Activated naive CD4-positive, alpha-beta T cell treated with anti-CD3 and anti-CD28 coated beads, Interleukin-2, amount 50 U/mL, for 72 hours (primary cell): Measurements from ENCODE around the gene PDYN. TPM values are rescaled to one million over a fixed set of nuclear protein-coding genes. Genes with fewer than 3 reads are reported as not detected.

Experiments used
- ATAC-seq, 2 donors: fragments of 150-1000 bp; cut with Tn5 transposase; 2 replicates each; pipeline ENCODE4 v1.10.0; 2021; ENCODE audit warnings: mild to moderate bottlenecking in 2 of 2, moderate library complexity in 2 of 2
- DNase-seq, 2 donors: peaks; one replicate each; pipeline ENCODE4 v3.0.0; 2021 to 2022; ENCODE audit warnings: low spot score in 2 of 2
- H3K27ac Mint-ChIP-seq, 2 donors: one replicate each; pipeline ENCODE4 v1.8.0; 2022; ENCODE audit warnings: mild to moderate bottlenecking in 2 of 2, mixed read lengths in 2 of 2
- H3K36me3 Mint-ChIP-seq, 2 donors: one replicate each; pipeline ENCODE4 v1.8.0; 2022; ENCODE audit warnings: mixed read lengths in 2 of 2
- H3K9me3 Mint-ChIP-seq, 2 donors: one replicate each; pipeline ENCODE4 v1.8.0; 2022; ENCODE audit warnings: mixed read lengths in 2 of 2
- total RNA-seq, 2 donors: library from RNA; stranded (reverse); gene quantifications; one replicate each; pipeline ENCODE4 v1.2.3, GENCODE V29; 2022

The PDYN gene
- total RNA-seq, 2 donors from 2014 or later, result not detected

DNA sequence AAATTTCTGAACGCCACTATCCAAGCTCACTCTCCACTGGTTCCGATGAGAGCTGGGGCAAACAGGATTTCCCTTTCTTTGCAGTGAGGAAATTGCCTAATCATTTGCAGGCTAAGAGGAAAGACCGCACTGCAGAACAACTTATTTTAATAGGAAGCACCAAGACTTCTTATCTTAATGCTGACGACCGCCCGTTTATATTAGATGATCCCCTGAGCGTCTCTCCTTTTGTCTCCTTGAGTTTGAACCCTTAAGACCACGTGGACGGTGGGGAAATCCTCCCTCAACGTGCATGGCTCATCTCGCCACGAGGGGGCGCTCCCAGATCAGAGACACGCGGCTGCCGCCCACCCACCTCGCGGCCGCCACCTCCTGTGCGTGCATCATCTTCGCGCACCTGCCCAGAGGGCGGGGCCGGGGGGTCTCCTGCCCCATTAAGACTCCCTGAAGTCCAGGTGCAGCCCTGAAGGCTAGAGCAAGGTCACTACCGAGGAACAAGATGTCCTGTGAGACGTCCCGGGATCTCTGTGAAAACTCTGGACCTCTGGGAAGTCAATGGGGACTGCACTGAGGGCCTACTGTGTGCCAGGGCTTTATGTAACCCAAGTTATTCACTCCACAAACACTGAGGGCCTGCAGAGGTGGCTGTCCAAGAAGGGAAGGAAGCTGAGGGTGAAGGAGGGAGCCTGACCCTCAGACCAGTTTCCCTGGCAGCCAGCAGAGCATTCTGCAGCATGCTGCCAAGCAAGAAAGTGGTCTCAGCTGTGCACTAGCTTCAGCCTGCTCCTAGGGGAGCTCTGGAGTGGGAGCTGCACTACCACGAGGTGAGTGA lies 28.1 kb downstream of the PDYN start:
- ATAC-seq, result peak; percentile 89 to 92
- Mint-ChIP-seq H3K27ac (peak overlapping the region in 1 of 2 donors; percentile 29), H3K9me3 (no peaks in the 10 kb centered on the region), H3K36me3 (no peaks in the 10 kb centered on the region)
- peak; percentile 74 to 88 for DNase-seq

DNA sequence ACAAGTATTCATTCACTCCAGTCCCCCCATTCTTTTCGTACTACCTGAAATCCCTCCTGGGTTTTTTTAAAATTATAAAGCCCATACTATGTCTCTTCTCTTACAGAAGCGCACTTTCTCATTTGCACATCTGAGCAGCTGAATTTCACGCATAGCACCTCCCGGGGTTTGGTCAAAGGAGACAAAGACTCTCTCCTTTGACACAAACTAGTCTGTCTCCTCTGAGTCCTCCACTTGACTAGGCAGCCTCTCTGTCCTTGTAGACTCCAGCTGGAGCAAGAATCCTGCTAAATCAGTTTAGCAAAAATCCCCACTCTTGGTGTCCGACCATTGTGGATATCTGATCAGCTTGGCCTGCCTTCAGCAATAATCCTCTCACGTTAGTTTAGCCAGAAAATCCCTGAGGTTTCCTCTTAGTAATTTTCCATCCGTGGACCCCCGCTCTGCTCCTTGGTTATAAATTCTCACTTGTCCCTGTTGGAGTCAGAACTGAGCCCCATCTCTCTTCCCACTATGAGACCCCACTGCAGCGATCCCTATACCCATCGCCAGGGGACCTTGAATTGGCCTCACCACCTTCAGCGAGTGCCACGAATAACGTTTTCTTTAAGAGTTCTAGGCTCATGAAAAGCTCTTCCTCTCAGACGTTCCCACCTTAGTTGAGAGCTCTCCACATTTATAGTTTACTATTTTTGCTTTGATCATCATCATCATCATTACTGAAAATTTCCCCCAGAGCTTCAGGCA lies 29.0 kb downstream of the PDYN start:
- no peak for DNase-seq

DNA sequence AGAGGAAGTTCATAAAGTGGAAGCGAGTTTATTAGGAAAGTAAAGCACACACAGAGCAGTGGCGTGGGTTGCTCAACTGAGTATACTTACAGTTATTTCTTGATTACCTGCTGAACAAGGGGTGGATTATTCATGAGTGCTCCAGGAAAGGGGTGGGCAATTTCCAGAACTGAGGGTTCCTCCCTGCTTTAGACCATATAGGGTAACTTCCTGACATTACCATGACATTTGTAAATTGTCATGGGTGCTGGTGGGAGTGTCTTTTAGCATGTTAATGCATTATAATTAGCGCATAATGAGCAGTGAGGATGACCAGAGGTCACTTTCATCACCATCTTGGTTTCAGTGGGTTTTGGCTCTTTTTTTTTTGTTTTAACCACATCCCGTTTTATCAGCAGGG lies 29.8 kb downstream of the PDYN start:
- DNase-seq, result no peak
- H3K36me3 Mint-ChIP-seq, result no peaks in the 10 kb centered on the region
- ATAC-seq, result peak in 1 of 2 donors; percentile 8
- no peaks in the 10 kb centered on the region for H3K9me3 Mint-ChIP-seq
- no peak overlapping the region for H3K27ac Mint-ChIP-seq

More for the DNA sequence above, 29.0 kb downstream of the PDYN start:
- H3K36me3 Mint-ChIP-seq, result no peaks in the 10 kb centered on the region
- H3K27ac Mint-ChIP-seq, result peak overlapping the region in 1 of 2 donors; percentile 29
- H3K9me3 Mint-ChIP-seq, result no peaks in the 10 kb centered on the region
- peak in 1 of 2 donors; percentile 46 for ATAC-seq

DNA sequence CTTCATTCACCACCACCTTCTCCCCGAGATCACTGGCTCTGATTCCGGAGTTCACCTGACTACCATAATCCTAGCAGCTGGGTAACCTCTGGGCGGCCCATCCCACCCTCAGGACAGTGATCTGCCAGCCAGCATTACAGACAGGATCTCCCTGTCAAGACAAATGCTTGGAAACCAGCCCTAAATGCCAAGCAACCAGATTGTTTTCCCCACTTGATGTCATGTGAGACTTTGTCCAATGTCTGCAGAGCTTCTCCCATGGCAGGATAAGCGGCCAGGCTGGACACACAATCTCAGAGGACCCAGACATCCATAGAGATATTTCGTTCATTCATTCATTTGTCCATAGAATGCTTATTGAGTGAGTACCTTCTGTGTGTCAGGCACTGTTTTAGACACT lies 32.5 kb downstream of the PDYN start:
- no peak overlapping the region for H3K27ac Mint-ChIP-seq
- ATAC-seq, result no peak
- no peak for DNase-seq
- no peaks in the 10 kb centered on the region for H3K9me3 Mint-ChIP-seq
- no peaks in the 10 kb centered on the region for H3K36me3 Mint-ChIP-seq

DNA sequence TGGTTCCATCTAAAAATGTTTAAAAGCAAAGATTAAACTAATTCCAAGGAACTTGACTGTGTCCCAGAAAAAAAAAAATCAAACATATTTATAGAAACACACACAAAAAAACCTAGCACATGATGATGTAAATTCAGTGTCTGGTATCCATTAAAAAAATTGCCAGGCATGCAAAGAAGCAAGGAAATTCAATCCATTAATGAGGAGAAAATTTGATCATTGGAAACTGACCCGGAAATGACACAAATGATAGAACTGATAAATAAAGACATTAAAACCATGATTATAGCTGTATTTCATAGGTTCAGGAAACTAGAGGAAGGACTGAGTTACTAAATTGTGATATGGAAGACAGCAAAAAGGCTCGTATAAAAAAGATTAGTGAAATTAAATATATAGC lies 34.7 kb downstream of the PDYN start:
- Mint-ChIP-seq H3K9me3 (no peaks in the 10 kb centered on the region), H3K36me3 (no peaks in the 10 kb centered on the region), H3K27ac (no peak overlapping the region)
- DNase-seq (no peak), ATAC-seq (no peak)

DNA sequence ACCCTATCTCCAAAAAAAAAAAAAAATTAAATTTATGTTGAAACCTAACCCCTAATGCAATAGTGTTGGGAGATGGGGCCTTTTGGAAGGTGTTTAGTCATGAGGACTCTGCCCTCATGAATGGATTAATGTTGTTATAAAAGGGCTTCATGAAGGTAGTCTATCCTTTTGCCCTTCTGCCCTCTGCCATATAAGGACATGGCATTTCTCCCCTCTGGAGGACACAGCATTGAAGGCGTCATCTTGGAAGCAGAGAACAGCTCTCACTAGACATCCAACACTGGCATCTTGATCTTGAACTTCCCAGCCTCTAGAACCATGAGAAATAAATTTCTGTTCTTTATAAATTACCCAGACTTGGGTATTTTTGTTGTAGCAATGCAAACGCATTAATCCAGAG lies 35.4 kb downstream of the PDYN start:
- Mint-ChIP-seq H3K9me3 (no peaks in the 10 kb centered on the region), H3K36me3 (no peaks in the 10 kb centered on the region), H3K27ac (no peak overlapping the region)
- ATAC-seq (no peak), DNase-seq (no peak)

DNA sequence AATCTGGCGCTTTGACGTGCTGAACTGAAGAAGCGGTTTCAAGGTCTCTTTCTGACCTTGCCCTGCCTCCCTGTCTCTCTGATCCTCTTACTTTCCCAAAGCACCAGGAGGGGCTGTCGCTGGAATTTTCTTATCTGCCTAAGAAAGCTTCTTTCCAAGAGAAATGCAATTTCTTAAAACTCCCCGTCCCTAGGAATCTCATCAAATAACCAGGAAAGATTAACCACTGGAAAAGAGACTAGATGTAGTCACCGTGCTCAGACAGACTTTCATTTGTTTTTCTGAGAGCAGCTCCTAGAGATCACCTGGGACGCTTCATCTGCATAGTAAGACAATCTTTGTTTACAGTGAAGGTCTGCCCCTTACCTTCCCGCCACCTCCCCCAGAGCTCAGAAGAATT lies 38.6 kb downstream of the PDYN start:
- ATAC-seq (no peak), DNase-seq (no peak)
- no peaks in the 10 kb centered on the region for H3K36me3 Mint-ChIP-seq
- no peak overlapping the region for H3K27ac Mint-ChIP-seq
- no peaks in the 10 kb centered on the region for H3K9me3 Mint-ChIP-seq

DNA sequence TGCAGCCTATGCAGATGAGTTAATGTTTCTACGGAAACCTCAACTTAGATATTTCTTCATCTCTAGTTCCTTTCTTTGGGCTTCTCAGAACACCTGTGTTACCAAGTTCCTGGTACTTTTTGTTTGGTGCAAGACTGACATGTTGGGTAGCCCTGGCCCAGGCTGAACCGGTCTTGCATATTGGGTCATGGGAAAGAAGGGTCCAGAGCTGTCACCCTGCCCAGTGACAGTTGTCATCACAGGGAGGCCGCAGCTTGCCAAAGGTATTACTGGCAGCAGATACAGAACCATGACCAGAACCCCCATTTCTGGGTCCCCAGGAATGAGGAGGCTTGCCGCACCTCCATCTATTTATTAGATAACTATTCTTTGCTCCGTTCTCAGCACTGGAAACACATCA lies 40.2 kb downstream of the PDYN start:
- Mint-ChIP-seq H3K27ac (no peak overlapping the region), H3K9me3 (no peaks in the 10 kb centered on the region), H3K36me3 (no peaks in the 10 kb centered on the region)
- no peak for ATAC-seq
- no peak for DNase-seq

DNA sequence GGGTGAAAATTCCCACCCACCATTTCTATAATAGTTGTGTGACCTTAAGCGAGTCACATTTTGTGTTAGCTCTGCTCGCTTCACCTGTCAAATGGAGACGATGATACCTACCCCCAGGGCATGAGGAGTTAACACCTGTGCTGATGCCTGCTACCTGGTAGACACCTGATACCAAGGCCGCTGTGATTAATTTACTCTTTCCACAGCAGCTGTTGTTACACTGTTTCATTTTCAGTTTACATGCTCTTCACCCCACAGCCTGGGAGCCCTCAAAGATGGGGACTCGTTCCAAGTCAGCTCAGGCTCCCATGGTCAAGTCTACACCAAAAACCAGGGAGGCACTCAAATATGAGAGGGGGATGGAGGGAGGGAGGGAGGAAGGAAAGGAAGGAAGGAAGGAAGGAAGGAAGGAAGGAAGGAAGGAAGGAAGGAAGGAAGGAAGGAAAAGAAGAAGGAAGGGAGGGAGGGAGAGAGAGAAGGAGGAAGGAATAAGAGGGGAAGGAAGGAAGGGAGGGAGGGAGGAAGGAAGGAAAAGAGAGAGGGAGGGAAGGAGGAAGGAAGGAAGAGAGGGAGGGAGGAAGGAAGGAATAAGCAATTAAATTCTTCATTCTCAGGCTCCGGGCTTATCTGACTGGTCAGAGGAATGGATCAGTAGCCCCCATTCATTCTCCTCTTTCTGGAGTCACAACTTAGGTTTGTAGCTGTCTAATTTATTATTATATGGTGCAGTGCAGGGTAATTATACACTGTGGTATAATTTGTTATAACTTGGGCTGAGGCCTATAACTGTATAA lies 40.9 kb downstream of the PDYN start:
- Mint-ChIP-seq H3K36me3 (no peaks in the 10 kb centered on the region), H3K27ac (no peak overlapping the region), H3K9me3 (no peaks in the 10 kb centered on the region)
- DNase-seq, result no peak
- no peak for ATAC-seq

DNA sequence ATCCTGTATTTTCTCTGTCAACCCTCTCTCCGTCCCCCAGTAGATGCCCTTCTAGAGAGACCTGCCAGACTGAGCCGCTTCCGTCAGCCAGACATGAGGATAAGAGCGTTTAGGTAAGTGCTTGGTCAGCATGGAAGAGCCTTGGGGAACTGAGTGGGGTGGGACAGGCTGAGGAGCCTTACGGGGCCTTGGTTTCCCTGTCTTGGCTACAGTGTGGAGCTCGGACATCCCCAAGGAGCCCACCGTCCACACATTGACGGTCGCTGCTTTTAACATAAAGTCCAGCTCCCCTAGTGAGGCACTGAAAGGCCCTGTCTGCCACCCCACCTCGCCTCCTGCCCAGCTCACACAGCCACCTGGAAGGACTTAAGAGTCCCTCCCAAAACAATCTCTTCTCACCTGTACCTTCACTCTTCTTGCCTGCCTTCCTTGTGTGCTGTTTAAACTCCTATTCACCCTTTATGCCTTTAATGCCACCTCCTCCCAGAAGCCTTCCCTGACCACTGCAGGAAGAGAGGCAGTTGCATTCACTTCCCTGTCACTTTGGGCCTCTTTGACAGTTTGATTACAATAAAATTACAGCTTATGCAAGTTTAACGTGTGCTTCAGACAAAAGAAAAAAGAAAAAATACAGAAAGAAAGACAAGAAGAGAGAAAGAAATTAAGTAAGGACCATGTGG lies 42.3 kb downstream of the PDYN start:
- no peak for DNase-seq
- ATAC-seq, result no peak

DNA sequence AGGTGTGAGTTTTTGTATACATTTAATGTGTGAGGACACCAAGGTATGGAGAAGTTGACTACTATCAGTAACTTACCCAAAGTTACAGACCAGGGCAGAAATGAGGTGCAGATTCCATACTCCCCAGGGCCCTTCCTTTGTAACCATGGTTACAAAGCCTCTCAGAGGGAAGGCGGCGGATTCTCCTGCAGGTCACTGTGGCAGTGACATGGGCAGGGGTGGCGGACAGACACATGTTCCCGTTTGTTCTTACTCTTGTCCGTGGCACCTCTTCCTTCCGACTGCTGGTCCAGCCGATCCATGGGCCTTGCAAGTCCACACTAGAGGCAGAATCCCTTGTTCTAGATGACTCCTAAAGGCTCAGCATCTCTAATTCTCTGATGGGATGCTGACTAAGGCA lies 43.0 kb downstream of the PDYN start:
- Mint-ChIP-seq H3K9me3 (no peaks in the 10 kb centered on the region), H3K27ac (no peak overlapping the region), H3K36me3 (no peaks in the 10 kb centered on the region)
- no peak for DNase-seq
- ATAC-seq, result no peak

More for the DNA sequence above, 42.3 kb downstream of the PDYN start:
- Mint-ChIP-seq H3K27ac (no peak overlapping the region), H3K9me3 (no peaks in the 10 kb centered on the region), H3K36me3 (no peaks in the 10 kb centered on the region)

DNA sequence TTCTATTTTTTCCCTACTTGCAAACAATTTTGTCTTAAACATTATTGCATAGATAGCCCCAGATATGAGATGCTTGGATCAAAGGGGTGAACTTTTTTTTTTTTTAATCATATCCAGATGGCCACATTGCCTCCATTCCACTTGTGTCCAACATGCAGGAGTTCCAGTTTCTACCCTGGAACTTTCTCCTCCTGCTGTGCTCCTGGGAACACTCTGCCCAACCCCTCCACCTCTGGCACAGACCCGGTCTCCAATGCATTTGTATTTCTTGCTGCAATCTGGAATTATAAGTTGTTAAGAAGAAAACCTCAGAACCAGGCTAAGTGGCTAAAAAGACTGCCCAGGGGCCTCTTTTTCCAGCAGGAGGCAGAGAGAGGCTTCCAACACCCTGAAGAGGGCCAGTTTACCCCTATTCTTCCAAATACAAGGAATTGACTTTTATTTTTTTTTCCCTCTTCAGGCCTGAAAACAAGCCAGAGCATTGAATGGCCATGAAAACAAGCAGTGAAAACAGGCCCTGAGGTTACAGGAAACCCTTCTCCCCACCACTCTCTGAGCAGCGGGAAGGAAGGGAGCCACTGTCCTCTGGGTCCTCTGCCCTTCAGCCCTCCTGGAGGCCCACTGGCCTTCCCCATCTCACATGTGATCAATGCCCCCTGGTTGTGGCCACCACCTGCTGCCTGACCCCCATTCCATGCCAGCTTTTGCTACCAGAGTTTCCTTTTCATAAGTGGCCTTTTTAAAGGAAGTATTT lies 44.3 kb downstream of the PDYN start:
- ATAC-seq (no peak), DNase-seq (no peak)
- Mint-ChIP-seq H3K36me3 (no peaks in the 10 kb centered on the region), H3K9me3 (no peaks in the 10 kb centered on the region), H3K27ac (no peak overlapping the region)

DNA sequence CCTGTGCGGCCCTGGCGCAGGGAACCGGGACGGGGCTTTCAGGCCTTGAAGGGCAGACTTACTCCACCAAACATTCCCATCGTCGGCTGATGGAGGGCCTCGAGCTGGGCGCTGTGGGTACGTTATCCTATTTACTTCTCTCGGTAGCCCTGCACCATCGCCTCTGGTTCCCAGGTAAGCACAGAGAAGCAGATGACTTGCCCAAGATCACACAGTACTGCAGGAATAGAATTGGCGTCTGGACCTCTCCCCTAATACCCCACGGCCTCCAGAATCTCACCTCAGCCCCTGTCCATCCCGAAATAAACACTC lies 46.4 kb downstream of the PDYN start:
- ATAC-seq (no peak), DNase-seq (no peak)
- no peaks in the 10 kb centered on the region for H3K36me3 Mint-ChIP-seq
- H3K9me3 Mint-ChIP-seq, result no peaks in the 10 kb centered on the region
- H3K27ac Mint-ChIP-seq, result no peak overlapping the region

DNA sequence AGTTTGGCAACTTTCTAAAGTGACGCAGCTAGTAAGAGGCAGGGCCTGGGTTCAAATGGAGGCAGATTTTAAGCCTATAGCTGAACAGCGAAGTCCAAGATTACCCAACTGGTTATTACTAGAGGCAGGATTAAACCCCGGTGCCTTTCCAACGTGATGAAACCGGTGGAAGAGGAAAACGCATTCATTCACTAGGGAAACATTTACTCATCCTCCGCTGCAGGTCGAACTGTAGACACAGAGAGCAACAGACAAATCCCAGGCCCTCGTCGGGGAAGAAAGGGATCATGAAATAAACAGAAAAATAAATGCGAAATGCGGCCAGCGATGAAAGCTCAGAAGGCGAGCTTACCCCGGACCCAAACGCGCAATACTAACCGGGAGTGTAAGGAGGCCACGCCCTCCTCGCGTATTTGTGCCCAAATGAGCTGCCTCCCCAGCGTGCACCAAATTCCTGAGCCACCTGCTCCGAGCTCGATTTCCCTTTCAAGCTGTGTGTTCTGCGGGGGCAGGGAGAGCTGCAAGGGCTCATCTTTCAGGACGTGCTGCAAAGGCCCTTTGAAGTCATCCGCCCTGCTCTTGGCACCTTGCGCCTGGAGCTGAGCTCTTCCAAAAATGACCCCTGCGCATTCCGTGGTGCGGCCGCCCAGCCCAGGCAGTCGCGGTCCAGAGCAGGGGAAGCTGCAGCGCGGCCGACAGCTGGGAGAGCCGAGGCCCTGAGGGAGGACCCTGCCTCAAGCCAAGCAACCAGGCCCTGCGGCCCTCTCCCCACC lies 46.9 kb downstream of the PDYN start:
- DNase-seq, result no peak
- Mint-ChIP-seq H3K27ac (no peak overlapping the region), H3K9me3 (no peaks in the 10 kb centered on the region), H3K36me3 (no peaks in the 10 kb centered on the region)
- no peak for ATAC-seq

DNA sequence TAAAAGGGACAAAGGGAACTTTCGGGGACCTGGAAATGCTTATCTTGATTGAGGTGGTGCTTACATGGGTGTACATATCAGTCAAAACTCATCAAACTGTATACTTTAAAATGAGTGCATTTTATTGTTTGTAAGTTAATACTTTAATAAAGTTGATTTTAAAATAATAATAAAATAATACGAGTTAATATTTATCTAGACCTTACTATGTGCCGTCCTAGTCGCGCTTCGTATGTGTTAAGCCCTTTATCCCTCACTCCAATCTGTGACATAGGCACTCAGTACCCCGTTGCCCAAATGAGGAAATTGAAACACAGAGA lies 47.5 kb downstream of the PDYN start:
- Mint-ChIP-seq H3K9me3 (no peaks in the 10 kb centered on the region), H3K36me3 (no peaks in the 10 kb centered on the region)

DNA sequence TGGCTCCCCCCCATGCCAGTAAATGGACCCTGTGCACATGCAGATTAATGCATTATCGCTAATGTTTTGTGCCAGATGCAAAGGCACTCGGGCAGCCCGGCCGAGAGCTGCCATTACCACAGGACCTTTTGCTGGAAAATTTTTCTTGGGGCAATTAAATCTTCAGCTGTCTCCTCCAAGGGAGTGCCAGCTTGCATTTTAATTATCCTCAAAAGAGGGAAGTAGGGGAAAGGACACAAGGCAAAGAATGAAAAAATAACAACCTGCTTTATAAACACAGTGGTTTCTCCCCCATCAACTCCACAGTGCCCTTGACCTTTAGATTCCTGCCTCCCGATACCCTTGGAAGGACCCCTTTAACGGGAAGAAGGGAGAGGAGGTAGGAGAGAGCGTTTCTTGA lies 48.2 kb downstream of the PDYN start:
- ATAC-seq, result no peak
- no peak for DNase-seq
- H3K9me3 Mint-ChIP-seq, result no peaks in the 10 kb centered on the region
- H3K27ac Mint-ChIP-seq, result no peak overlapping the region
- H3K36me3 Mint-ChIP-seq, result no peaks in the 10 kb centered on the region

More for the DNA sequence above, 47.5 kb downstream of the PDYN start:
- ATAC-seq (no peak), DNase-seq (no peak)
- no peak overlapping the region for H3K27ac Mint-ChIP-seq
